BJ (cell line): ENCODE measurements around the gene SGTA. TPM values are rescaled to one million over a fixed set of nuclear protein-coding genes. Genes with fewer than 3 reads are reported as not detected.

Experiments used
- CTCF ChIA-PET: fragments of 350-600 bp; formaldehyde crosslinking; extraction: SDS; loops from one replicate; lab custom pipeline; 2021; ENCODE audit warnings: antibody characterized with exemption, inconsistent platforms; lab: Yijun Ruan, JAX
- POLR2A ChIA-PET: fragments of 300-600 bp; sonication (Branson Sonifier 250); formaldehyde crosslinking; extraction: SDS; loops from one replicate; lab custom pipeline; 2021; ENCODE audit warnings: antibody characterized with exemption; lab: Charles Lee
- DNase-seq: peaks from one replicate; pipeline ENCODE4 v3.0.0-alpha.2; 2011; ENCODE audit warnings: low read depth
- H3K27me3 ChIP-seq: 2 replicates; pipeline ENCODE4 v1.6.0; 2011; ENCODE audit warnings: low read length; ENCODE audit not compliant: control insufficient read depth, insufficient read depth
- H3K36me3 ChIP-seq: 2 replicates; pipeline ENCODE4 v1.5.1; 2011; ENCODE audit warnings: low read length; ENCODE audit not compliant: control insufficient read depth, insufficient read depth
- H3K4me3 ChIP-seq: 2 replicates; pipeline ENCODE4 v1.5.1; 2011; ENCODE audit warnings: low read depth, mild to moderate bottlenecking, control low read depth, low read length
- CTCF ChIP-seq: IDR thresholded peaks from 2 replicates; pipeline ENCODE4 v1.5.1; 2011; ENCODE audit warnings: low read depth, mild to moderate bottlenecking, control low read depth, inconsistent platforms, low read length, moderate library complexity; ENCODE audit not compliant: insufficient read depth
- polyA plus RNA-seq: library from polyadenylated mRNA; depleted of rRNA; stranded (reverse); fragments of >200 nt; gene quantifications from 2 replicates; pipeline ENCODE4 v1.2.3, GENCODE V29; 2011

Gene SGTA
- polyA plus RNA-seq, 1 experiment: 88.2 TPM

DNA sequence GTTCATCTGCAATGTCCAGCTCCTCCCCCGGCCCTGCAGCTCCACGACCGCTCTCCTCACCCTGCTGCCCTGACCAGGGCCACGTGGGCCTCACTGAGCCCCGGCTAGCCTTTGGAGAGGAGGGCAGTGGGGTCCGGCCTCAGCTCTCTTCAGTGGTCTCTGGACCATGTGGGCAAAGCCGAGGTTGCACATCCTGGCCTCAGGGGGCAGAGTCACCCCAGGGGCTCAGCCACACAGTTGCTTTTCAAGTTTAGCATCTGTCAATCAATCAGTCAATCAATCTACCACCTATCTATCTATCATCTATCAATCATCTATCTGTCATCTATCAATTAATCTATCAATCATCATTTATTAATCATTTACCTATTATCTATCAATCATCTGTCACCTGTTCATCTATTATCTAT is 58.9 kb downstream of the SGTA start:
- Histone ChIP-seq H3K27me3 (peaks cover 4% of the 10 kb centered on the region; the same call in 1 of the 2 replicates), H3K4me3 (no peak overlapping the region), H3K36me3 (no peaks in the 10 kb centered on the region)
- ChIA-PET CTCF (interaction anchor here (0.8 to 2.4 kb wide), 5 partner anchors 11 to 87 kb away, joined by 3 to 15 read pairs (median 3); no protein-coding TSS in a partner anchor), POLR2A (no interaction called here)
- DNase-seq: no peak
- peak; percentile 30; the same call in 1 of the 2 replicates for TF ChIP-seq CTCF

DNA sequence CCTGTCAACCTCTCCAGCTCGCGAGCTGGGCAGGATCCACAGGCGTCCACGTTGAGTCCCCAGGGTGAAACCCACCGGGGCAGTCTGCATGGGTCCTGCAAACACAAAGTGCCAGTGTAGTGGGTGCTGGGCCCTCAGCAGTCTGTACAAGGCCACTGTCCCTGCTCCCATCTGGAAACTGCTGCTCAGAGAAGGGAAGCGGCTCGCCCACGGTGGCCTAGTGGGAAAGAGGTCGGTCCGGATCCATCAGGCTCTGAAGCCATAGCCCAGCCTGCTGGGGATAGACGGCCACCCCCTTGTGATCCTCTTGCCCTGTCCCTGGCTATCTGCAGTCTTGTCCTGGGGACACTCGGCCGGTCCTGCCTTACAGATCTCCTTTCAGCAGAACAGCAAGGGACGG is 59.3 kb downstream of the SGTA start:
- CTCF ChIA-PET: interaction anchor here (0.8 to 2.4 kb wide), 4 partner anchors 11 to 87 kb away, joined by 3 to 15 read pairs (median 5); no protein-coding TSS in a partner anchor
- POLR2A ChIA-PET: no interaction called here
- Histone ChIP-seq H3K4me3 (no peak overlapping the region), H3K36me3 (no peaks in the 10 kb centered on the region), H3K27me3 (peaks cover 4% of the 10 kb centered on the region; the same call in 1 of the 2 replicates)
- DNase-seq: no peak
- TF ChIP-seq CTCF: no peak

DNA sequence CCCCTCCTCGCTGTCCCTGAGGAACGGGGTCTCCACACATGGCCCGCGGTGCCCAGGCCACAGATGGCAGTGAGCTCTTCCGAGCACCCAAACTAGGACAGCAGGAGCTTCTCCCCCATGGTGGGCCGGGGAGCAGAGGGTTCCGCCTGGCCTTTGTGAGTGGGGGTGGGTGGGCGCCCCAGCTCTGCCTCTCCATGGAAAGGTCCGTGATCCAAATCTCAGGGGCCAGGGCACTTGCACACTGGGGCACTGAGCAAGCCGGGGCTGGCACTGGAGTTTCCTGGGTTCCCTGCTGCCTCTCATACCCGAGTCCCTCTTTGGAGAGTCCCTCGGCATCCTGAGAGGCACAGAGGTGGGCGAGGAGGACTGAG is 59.7 kb downstream of the SGTA start:
- CTCF ChIA-PET: interaction anchor here (0.7 to 2.4 kb wide), 5 partner anchors 13 to 86 kb away, joined by 3 to 15 read pairs (median 4); no protein-coding TSS in a partner anchor
- DNase-seq: no peak
- TF ChIP-seq CTCF: no peak
- POLR2A ChIA-PET: no interaction called here
- Histone ChIP-seq H3K27me3 (peaks cover 4% of the 10 kb centered on the region; the same call in 1 of the 2 replicates), H3K36me3 (no peaks in the 10 kb centered on the region), H3K4me3 (no peak overlapping the region)

DNA sequence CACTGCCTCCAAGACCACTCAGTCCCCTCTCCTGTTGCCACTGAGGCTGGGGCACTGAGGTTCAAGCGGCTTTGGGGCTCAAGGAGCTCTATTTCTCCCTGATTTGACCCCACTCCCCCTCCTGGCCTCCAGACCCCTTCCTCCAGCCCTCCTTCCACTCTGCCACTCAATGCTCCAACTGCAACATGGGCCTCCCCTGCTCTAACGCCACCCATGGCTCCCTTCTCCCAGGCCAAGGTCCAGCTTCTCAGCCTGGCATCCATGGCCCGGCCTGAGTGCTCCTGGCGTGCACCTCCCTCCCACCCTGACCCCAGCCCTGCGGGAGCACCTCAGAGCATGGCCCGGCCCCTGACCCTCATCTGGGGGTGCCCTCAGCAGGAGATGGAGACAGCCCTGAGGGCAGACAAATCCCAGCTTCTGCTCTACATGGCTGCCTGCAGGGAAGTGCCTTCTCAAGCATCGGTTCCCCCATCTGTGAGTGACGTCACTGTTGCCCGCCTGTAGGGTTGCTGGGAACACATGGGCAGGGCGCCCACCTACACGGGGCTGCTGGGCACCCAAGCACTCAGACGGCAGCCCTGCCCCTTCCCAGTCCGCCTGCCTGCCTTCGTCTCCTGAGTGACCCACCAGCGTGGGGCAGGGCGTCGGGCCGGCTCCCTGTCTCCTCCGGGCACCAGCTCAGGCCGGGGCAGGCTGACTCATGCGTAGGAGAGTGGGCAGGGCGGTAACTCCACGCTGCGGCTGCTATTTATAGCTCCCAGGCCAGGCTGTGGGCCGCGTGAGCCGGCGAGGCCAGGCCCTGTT is 60.3 kb downstream of the SGTA start:
- H3K27me3 ChIP-seq: peaks cover 4% of the 10 kb centered on the region; the same call in 1 of the 2 replicates
- ChIA-PET CTCF (interaction anchor here (0.7 to 2.4 kb wide), 4 partner anchors 12 to 86 kb away, joined by 3 to 15 read pairs (median 6); no protein-coding TSS in a partner anchor), POLR2A (no interaction called here)
- DNase-seq: peak; percentile 33
- H3K36me3 ChIP-seq: no peaks in the 10 kb centered on the region
- H3K4me3 ChIP-seq: no peak overlapping the region
- no peak for TF ChIP-seq CTCF
